K562 (cell line): ENCODE measurements around the gene DNAH10.
A peak's percentile ranks its signal among the peaks of the same experiment; 100 is the strongest.

Experiments used
- CHD2 ChIP-seq: IDR thresholded peaks from 2 replicates; pipeline ENCODE4 v1.6.1; 2011; ENCODE audit warnings: low read depth, low read length
- EP300 ChIP-seq: IDR thresholded peaks from 2 replicates; pipeline ENCODE4 v1.6.1; 2012; ENCODE audit warnings: low read length, improper control_type of control experiment
- EZH2 ChIP-seq: IDR thresholded peaks from 2 replicates; pipeline ENCODE4 v1.6.1; 2012; ENCODE audit warnings: low read depth, mild to moderate bottlenecking, inconsistent platforms, low read length, borderline replicate concordance
- MAFG ChIP-seq: fragments of 450-650 bp; conservative IDR thresholded peaks from 2 replicates; pipeline ENCODE4 v1.6.1; 2016; ENCODE audit warnings: missing genetic modification characterization, missing compliant biosample characterization
- NR2C2 ChIP-seq, 2 experiments: fragments of 200-800 bp in 1 of 2; sonication (Bioruptor generic) in 1 of 2; sonication (generic) in 1 of 2; formaldehyde crosslinking in 1 of 2; IDR thresholded peaks; 2 replicates each; pipeline versions ENCODE4 v1.6.1 to v1.8.0; 2016 to 2022; ENCODE audit warnings: mild to moderate bottlenecking in 1 of 2, missing compliant biosample characterization in 1 of 2, missing genetic modification characterization in 1 of 2, missing genetic modification reagents in 1 of 2
- POLR2A ChIP-seq: fragments of 450-650 bp; conservative IDR thresholded peaks from 2 replicates; pipeline ENCODE4 v1.6.1; 2016
- PREB ChIP-seq: sonication (generic); formaldehyde crosslinking; IDR thresholded peaks from 2 replicates; pipeline ENCODE4 v1.8.1; 2023; ENCODE audit warnings: mild to moderate bottlenecking, missing genetic modification reagents
- RBM17 ChIP-seq: fragments of 200-400 bp; formaldehyde crosslinking; IDR thresholded peaks from 2 replicates; pipeline ENCODE4 v1.6.1; 2017; ENCODE audit warnings: low read depth, mild to moderate bottlenecking, low read length, borderline replicate concordance
- SP1 ChIP-seq: sonication (generic); formaldehyde crosslinking; IDR thresholded peaks from 2 replicates; pipeline ENCODE4 v1.8.1; 2022; ENCODE audit warnings: mild to moderate bottlenecking, missing genetic modification reagents
- TAF7 ChIP-seq: fragments of 450-650 bp; IDR thresholded peaks from 2 replicates; pipeline ENCODE4 v1.6.1; 2016; ENCODE audit warnings: missing genetic modification characterization, missing compliant biosample characterization
- ZNF174 ChIP-seq: fragments of 250-450 bp; sonication (Bioruptor Pico); IDR thresholded peaks from 2 replicates; pipeline ENCODE4 v1.4.0; 2020; ENCODE audit warnings: mild to moderate bottlenecking
- ZNF780A ChIP-seq: fragments of 250-450 bp; sonication (Bioruptor Pico); IDR thresholded peaks from 2 replicates; pipeline ENCODE4 v1.5.0; 2021; ENCODE audit warnings: mild to moderate bottlenecking

DNA sequence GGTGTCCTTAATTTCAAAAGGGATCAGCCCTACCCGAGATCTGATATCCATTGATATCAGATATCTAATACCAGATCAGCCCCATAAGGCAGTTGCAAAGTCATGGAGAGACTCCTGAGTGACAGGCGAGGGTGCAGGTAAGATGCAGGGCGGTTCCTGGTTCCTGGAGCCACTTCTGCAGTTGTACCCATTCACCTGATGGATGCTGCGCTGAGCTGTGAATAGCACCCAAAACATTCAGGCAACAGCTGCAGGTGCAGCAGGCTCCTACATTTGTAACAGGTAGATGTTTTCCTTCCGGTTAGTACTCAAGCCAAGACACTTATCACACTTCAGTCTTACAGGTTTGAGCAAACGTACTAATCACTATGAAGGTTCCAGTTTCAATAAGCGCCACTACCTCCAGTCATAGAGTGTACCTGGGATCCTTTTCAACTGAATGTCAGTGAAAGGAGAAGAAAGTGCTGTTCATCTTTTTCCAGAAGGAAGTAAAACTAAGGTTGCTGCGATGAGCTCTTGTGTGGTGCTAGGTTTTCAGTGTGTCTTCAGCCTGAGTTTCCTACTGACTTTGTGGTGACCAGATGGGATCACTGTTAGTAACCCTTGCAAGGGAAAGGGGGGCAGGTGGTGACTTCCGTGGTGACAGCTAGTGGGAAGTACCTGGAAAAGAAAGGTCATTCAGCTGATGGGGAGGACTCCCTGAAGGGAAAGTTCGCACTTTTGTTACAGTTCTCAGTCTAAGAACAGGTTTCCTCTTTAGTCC is 48.1 kb upstream of the DNAH10 start:
- TF ChIP-seq TAF7 (tag) (no peak), NR2C2 (CRISPR knock-in tag; IDR thresholded peaks at IDR 0.05) (no peak), NR2C2 (tag; IDR thresholded peaks at IDR 0.05) (no peak), ZNF174 (CRISPR knock-in tag) (no peak), CHD2 (no peak), PREB (no peak), EP300 (no peak), RBM17 (no peak), SP1 (no peak; the same call in 1 of the 2 replicates), ZNF780A (no peak), MAFG (tag) (no peak), EZH2 (no peak), POLR2A (0 out of 2 replicates have a peak, but pooled peaks have one; percentile 5)
